Brain microvascular endothelial cell (primary cell): ENCODE results near the gene PPM1A.

Experiments used
- DNase-seq: peaks from one replicate; pipeline ENCODE4 v3.0.0-alpha.2; 2020
- H3K27ac ChIP-seq: fragments of 250-450 bp; sonication (Bioruptor Pico); 2 replicates; pipeline ENCODE4 v1.5.1; 2020; ENCODE audit warnings: mild to moderate bottlenecking, moderate library complexity
- H3K27me3 ChIP-seq: fragments of 250-450 bp; sonication (Bioruptor Pico); replicated peaks from 2 replicates; pipeline ENCODE4 v1.5.1; 2020; ENCODE audit warnings: mild to moderate bottlenecking
- H3K36me3 ChIP-seq: fragments of 250-450 bp; sonication (Bioruptor Pico); replicated peaks from 2 replicates; pipeline ENCODE4 v1.5.1; 2020; ENCODE audit warnings: mild to moderate bottlenecking
- H3K4me3 ChIP-seq: 2 replicates; pipeline ENCODE4 v1.5.1; 2011; ENCODE audit warnings: low read depth, mild to moderate bottlenecking, control low read depth, low read length, moderate library complexity
- in situ Hi-C: cut with HindIII; loops from 2 replicates; pipeline ENCODE4 v1.10.0; 2017; ENCODE audit warnings: low sequenced_read_pairs, low pct_ligation_motif_present
- TF ChIP-seq, protein P1 (sequence below): IDR thresholded peaks from 2 replicates; pipeline ENCODE4 v1.5.1; 2011; ENCODE audit warnings: low read depth, mild to moderate bottlenecking, moderate library complexity, low read length, control low read depth, inconsistent platforms; ENCODE audit errors: missing control alignments

Gene PPM1A

DNA sequence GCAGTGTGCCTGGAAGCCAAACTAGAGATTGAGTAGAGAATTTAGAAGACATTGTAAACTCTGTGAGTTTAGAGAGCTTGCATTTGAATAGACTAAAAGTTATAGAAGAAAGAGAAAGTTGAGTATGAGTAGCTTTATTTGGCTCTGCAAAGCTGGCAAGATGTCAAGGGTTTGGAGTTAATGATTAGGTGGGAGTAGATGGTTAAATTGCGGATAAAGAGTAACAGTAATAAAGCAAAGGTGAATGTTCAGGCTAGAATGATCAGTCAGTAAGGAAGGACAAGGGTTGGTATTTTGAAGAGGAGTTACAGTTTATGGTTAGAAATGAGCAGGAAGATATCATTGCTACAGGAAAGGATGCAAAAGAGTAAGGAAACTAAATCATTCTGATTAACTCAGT, 5.2 kb downstream of the PPM1A start:
- Histone ChIP-seq H3K36me3 (no peaks in the 10 kb centered on the region), H3K4me3 (no peak overlapping the region), H3K27ac (no peak overlapping the region), H3K27me3 (no peaks in the 10 kb centered on the region)
- in situ Hi-C loops = no loop called here
- no peak for DNase-seq
- TF ChIP-seq, protein P1, sequence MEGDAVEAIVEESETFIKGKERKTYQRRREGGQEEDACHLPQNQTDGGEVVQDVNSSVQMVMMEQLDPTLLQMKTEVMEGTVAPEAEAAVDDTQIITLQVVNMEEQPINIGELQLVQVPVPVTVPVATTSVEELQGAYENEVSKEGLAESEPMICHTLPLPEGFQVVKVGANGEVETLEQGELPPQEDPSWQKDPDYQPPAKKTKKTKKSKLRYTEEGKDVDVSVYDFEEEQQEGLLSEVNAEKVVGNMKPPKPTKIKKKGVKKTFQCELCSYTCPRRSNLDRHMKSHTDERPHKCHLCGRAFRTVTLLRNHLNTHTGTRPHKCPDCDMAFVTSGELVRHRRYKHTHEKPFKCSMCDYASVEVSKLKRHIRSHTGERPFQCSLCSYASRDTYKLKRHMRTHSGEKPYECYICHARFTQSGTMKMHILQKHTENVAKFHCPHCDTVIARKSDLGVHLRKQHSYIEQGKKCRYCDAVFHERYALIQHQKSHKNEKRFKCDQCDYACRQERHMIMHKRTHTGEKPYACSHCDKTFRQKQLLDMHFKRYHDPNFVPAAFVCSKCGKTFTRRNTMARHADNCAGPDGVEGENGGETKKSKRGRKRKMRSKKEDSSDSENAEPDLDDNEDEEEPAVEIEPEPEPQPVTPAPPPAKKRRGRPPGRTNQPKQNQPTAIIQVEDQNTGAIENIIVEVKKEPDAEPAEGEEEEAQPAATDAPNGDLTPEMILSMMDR = no peak

GRCh38 chr14:60257865-60258264, 8.8 kb downstream of the PPM1A start:
- Histone ChIP-seq H3K4me3 (no peak overlapping the region), H3K27me3 (no peaks in the 10 kb centered on the region), H3K36me3 (no peaks in the 10 kb centered on the region), H3K27ac (no peak overlapping the region)
- TF ChIP-seq, protein P1 = no peak
- no peak for DNase-seq
- in situ Hi-C loops = no loop called here

GRCh38 chr14:60265163-60265562, 16.1 kb downstream of the PPM1A start:
- DNase-seq = no peak
- in situ Hi-C loops = no loop called here
- TF ChIP-seq, protein P1 = no peak

DNA sequence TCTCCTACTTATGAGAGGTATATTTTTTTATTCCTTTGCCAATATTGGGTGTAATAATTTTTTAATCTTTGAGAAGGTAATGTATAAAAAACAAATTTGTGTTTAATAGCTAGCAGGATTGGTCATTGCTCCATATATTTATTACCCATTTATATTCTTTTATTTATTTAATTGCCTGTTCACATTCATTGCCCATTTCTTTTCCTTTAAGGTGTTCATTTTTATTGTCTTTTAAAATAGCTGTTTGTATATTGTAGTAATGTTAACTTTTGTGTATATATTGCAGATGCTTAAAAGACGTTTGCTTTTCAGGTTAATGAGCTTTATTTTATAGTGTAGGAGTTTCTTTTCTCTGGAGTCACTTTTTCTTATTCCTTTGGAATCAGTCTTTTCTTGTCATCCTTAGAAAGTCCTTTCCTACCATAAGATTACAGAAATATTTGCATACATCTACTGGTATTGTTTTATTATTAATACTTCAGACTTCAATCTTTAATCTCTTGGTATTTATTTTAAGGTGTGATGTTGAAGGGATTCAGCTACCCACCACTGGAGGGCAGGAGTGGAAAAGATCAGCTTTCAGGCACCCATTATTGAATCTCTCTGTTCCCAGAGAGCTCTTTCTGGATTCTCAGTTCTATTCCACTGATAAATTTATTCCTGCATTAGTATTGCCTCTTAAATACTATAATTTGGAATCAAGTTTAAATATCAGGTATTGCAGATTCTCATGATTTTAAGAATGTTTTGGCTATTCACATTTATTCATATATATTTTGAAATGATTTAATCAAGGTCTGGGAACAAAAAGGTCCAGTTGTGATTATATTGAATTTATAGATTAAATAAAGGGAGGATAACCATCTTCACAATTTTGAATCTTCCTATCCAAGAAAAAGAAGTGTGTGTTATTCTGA, 17.3 kb downstream of the PPM1A start:
- in situ Hi-C loops = no loop called here
- H3K36me3 ChIP-seq = no peaks in the 10 kb centered on the region
- TF ChIP-seq, protein P1 = peak; percentile 72
- no peak overlapping the region for H3K27ac ChIP-seq
- DNase-seq = peak; percentile 30
- H3K27me3 ChIP-seq = no peaks in the 10 kb centered on the region
- no peak overlapping the region for H3K4me3 ChIP-seq

More at GRCh38 chr14:60265163-60265562, 16.1 kb downstream of the PPM1A start:
- Histone ChIP-seq H3K36me3 (no peaks in the 10 kb centered on the region), H3K4me3 (no peak overlapping the region), H3K27ac (no peak overlapping the region), H3K27me3 (no peaks in the 10 kb centered on the region)

- H3K36me3 ChIP-seq = no peaks in the 10 kb centered on the region
- H3K27me3 ChIP-seq = no peaks in the 10 kb centered on the region
- no peak for DNase-seq
- no peak overlapping the region for H3K4me3 ChIP-seq
- TF ChIP-seq, protein P1 = peak; percentile 20
- in situ Hi-C loops = no loop called here
- no peak overlapping the region for H3K27ac ChIP-seq
Measured at GRCh38 chr14:60272177-60272576, 23.2 kb downstream of the PPM1A start.
